Stomach smooth muscle (tissue), 2 donors: ENCODE measurements around the gene PTPN3.
A peak's percentile ranks its signal among the peaks of the same experiment; 100 is the strongest.

Experiments used
- H3K27ac ChIP-seq: one replicate; pipeline ENCODE4 v1.7.0; 2013; ENCODE audit warnings: mild to moderate bottlenecking, low read length, inconsistent platforms
- H3K27me3 ChIP-seq, 2 donors: one replicate each; pipeline ENCODE4 v1.7.0; 2013; ENCODE audit warnings: low read length in 2 of 2; ENCODE audit not compliant: insufficient read depth in 2 of 2, control insufficient read depth in 1 of 2
- H3K36me3 ChIP-seq, 2 donors: one replicate each; pipeline ENCODE4 v1.7.0; 2013; ENCODE audit warnings: low read length in 2 of 2; ENCODE audit not compliant: control insufficient read depth in 2 of 2, insufficient read depth in 2 of 2
- H3K4me1 ChIP-seq: one replicate; pipeline ENCODE4 v1.7.0; 2013; ENCODE audit warnings: low read length; ENCODE audit not compliant: control insufficient read depth, insufficient read depth
- H3K4me3 ChIP-seq, 2 donors: one replicate each; pipeline ENCODE4 v1.7.0; 2013; ENCODE audit warnings: low read length in 2 of 2
- H3K9ac ChIP-seq, 2 donors: one replicate each; pipeline ENCODE4 v1.7.0; 2013; ENCODE audit warnings: low read length in 2 of 2, mild to moderate bottlenecking in 1 of 2
- H3K9me3 ChIP-seq, 2 donors: one replicate each; pipeline ENCODE4 v1.7.0; 2013; ENCODE audit warnings: low read length in 2 of 2; ENCODE audit not compliant: control insufficient read depth in 2 of 2
- donor health status: healthy.
- donor health status: Pancreatic carcinoma.

PTPN3 gene

DNA sequence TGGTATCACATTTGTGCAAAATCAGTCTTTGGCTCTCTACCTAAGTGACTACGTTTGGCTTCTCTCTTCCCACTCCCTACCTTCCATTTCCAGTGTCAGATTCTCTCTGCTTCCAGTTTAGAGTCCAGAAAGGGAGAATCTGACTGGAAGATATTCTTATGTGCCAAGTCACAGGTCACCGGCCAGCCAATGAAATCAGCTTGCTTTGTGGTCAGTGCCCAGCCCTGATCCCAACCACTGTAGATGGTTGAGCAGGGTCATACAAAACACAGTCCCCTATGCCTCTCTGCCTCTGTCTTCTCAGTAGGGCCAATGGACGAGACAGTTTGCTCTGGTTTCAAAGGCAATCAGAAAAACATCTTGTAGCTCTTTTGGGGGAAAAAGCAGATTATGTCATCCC is 161.7 kb downstream of the PTPN3 start:
- H3K4me3 ChIP-seq: no peak overlapping the region
- no peak overlapping the region for H3K27ac ChIP-seq

DNA sequence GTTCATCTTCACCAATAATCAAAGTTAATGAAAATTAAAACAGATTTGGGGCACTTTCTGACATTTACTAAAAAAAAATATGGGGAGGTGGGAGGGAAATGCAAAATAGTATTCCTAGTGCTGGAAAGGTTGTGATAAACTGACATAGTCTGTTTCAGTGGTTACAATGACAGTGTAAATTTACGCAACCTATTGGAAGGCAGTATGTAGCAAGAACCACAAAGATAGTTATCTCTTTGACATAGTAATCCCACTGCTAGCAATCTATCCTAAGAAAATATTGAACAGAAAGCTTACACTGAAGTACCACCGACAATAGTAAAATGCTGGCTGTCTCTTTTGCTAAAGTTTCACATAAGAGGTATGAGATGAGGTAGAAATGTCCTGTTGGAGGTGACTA is 162.2 kb downstream of the PTPN3 start:
- H3K27me3 ChIP-seq: no peaks in the 10 kb centered on the region
- no peaks in the 10 kb centered on the region for H3K36me3 ChIP-seq
- no peak overlapping the region for H3K27ac ChIP-seq
- no peak overlapping the region for H3K9ac ChIP-seq
- no peaks in the 10 kb centered on the region for H3K4me1 ChIP-seq
- H3K4me3 ChIP-seq: no peak overlapping the region
- no peaks in the 10 kb centered on the region for H3K9me3 ChIP-seq

More for the DNA sequence above, 161.7 kb downstream of the PTPN3 start:
- Histone ChIP-seq H3K27me3 (no peaks in the 10 kb centered on the region), H3K36me3 (no peaks in the 10 kb centered on the region), H3K9ac (no peak overlapping the region), H3K4me1 (no peaks in the 10 kb centered on the region), H3K9me3 (no peaks in the 10 kb centered on the region)

DNA sequence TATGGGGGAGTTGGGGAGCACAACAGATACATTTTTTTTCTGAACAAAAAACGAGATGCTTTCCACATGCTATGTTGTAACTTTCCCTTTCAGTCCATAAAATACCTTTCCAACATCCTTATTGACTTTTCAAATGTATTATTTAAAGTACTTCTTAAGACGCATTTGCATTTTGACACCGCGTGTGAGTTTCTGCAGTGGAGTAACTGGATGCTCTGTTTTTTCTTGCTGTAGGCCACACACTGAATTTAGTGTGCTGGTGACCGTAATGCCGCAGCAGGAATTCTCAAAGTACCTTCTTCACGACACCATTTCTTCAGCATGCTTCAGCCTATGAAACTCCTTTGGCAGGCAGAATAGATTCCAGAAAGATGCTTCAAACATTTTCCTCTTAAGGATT is 163.0 kb downstream of the PTPN3 start:
- H3K27me3 ChIP-seq: no peaks in the 10 kb centered on the region
- H3K4me3 ChIP-seq: no peak overlapping the region
- H3K27ac ChIP-seq: no peak overlapping the region
- no peak overlapping the region for H3K9ac ChIP-seq
- H3K36me3 ChIP-seq: no peaks in the 10 kb centered on the region
- no peaks in the 10 kb centered on the region for H3K9me3 ChIP-seq
- H3K4me1 ChIP-seq: no peaks in the 10 kb centered on the region

DNA sequence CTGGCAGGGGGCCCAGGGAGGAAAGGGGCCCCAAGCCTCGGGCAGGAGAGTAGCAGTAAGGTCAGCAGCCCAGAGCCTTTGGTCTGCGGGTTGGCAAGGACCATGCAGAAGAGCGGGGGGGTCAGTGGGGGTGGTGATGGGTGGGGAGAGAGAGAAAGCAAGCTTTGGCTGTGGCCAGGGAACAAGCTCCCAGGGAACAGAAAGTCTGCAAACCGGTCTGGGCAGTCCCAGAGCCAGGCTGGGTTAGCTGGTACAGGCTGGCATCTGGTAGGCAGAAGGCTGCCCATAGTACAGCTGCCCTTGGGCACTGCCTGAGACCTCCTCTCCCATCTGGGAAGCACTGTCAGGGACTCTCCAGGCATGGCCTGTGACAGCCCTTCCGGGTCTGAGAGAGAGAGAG is 166.8 kb downstream of the PTPN3 start:
- no peak overlapping the region for H3K27ac ChIP-seq
- H3K4me1 ChIP-seq: no peaks in the 10 kb centered on the region
- no peak overlapping the region for H3K4me3 ChIP-seq
- H3K9me3 ChIP-seq: no peaks in the 10 kb centered on the region
- H3K27me3 ChIP-seq: peaks cover 4 to 5% of the 10 kb centered on the region in 2 donors
- no peaks in the 10 kb centered on the region for H3K36me3 ChIP-seq
- H3K9ac ChIP-seq: no peak overlapping the region

DNA sequence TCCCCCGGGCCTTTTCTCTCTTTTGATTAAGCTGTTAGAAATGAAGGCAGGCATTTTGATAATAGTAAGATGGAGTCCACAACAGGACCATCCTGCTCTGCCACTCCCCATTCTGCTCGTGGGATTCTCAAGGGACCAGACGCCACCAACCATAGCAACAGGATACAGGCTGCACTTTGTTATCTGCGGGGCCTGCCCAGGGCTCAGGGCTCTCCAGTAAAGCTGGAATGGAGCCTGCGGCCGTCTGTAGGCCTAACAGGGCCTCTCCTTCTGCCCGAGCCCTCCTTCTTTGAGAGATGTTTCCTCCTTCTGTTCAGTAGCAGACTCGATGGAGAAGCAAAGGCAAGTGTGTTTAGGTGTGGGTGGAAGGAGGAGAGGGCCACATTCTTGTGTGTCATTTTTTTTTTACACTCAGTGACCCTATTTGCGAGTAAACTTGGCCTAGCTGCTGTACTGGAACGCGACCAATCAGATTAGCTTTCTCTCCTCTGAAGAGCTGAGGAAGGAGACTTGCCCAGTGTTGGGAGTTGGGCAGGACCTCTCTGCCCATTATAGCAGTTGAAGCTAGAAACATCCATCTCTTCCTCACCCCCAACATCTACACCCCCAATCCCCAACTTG is 168.4 kb downstream of the PTPN3 start:
- H3K36me3 ChIP-seq: no peaks in the 10 kb centered on the region
- no peaks in the 10 kb centered on the region for H3K4me1 ChIP-seq
- H3K27me3 ChIP-seq: peaks cover 4 to 5% of the 10 kb centered on the region in 2 donors
- H3K4me3 ChIP-seq: no peak overlapping the region
- no peak overlapping the region for H3K27ac ChIP-seq
- H3K9ac ChIP-seq: no peak overlapping the region
- no peaks in the 10 kb centered on the region for H3K9me3 ChIP-seq

DNA sequence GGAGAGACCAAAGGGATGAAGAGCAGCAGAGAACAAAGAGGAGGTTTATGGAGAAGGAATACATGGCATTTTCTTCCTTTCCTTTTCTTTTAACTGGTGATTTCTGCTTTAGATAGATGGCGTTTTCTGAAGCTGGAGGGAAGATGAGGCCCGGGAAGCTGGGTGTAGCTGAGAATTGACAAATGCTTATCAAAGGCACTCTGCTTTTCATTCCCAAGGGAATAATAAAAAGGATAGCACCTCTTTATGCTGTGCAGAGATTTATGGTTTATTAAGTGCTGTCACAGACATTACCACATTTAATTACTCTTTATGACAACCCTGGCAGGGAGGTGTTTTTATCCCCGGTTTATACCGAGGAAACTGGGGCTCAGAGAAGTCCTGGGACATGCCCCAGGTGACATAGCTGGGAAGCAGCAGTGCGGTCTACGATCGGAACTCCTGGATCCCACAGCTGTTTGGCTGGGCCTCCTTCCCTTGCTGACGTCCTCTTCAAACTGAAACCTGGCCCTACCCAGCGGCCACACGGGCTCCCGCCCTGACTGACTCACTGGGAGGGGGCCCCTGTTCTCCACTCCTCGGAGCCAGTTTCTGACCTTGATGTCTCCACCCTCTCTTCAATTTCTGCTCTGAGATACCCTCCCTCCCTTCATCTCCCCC is 169.0 kb downstream of the PTPN3 start:
- Histone ChIP-seq H3K27ac (no peak overlapping the region), H3K27me3 (peaks cover 4 to 5% of the 10 kb centered on the region in 2 donors), H3K4me1 (no peaks in the 10 kb centered on the region), H3K9me3 (no peaks in the 10 kb centered on the region), H3K9ac (no peak overlapping the region), H3K4me3 (peak overlapping the region in 1 of 2 donors; percentile 15), H3K36me3 (no peaks in the 10 kb centered on the region)
